LNCaP clone FGC (cell line): ENCODE measurements around the gene STIL.

Source experiments
- DNase-seq: peaks from one replicate; pipeline ENCODE4 v3.0.0-alpha.2; 2011; ENCODE audit warnings: low read depth
- H3K4me3 ChIP-seq: 2 replicates; pipeline ENCODE4 v1.5.1; 2011; ENCODE audit warnings: mild to moderate bottlenecking, low read depth, low read length, control low read depth
- TF ChIP-seq, protein P1 (sequence below): IDR thresholded peaks from 2 replicates; pipeline ENCODE4 v1.5.1; 2012; ENCODE audit warnings: mild to moderate bottlenecking; ENCODE audit not compliant: control insufficient read depth, insufficient read depth; ENCODE audit errors: extremely low read depth

The STIL gene

DNA sequence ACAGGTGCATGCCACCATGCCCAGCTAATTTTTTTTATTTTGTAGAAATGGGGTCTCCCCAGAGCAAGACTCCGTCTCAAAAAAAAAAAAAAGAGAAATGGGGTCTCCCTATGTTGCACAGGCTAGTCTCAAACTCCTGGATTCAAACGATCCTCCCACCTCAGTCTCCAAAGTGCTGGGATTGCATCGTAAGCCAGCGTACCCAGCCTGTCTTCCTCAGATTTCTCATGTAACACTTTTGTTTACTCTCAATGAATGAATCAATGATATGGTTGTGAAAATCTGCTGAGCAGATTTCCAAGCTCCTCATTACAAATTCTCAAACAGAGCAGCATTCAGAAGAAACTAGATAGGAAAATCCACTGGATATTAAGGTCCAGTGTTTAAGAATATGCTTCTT lies 26.3 kb upstream of the STIL start:
- TF ChIP-seq, protein P1, sequence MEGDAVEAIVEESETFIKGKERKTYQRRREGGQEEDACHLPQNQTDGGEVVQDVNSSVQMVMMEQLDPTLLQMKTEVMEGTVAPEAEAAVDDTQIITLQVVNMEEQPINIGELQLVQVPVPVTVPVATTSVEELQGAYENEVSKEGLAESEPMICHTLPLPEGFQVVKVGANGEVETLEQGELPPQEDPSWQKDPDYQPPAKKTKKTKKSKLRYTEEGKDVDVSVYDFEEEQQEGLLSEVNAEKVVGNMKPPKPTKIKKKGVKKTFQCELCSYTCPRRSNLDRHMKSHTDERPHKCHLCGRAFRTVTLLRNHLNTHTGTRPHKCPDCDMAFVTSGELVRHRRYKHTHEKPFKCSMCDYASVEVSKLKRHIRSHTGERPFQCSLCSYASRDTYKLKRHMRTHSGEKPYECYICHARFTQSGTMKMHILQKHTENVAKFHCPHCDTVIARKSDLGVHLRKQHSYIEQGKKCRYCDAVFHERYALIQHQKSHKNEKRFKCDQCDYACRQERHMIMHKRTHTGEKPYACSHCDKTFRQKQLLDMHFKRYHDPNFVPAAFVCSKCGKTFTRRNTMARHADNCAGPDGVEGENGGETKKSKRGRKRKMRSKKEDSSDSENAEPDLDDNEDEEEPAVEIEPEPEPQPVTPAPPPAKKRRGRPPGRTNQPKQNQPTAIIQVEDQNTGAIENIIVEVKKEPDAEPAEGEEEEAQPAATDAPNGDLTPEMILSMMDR: no peak

GRCh38 chr1:47338249-47339077 lies 24.5 kb upstream of the STIL start:
- no peak for DNase-seq
- no peak overlapping the region for H3K4me3 ChIP-seq
- TF ChIP-seq, protein P1: no peak

More for the DNA sequence above, 26.3 kb upstream of the STIL start:
- no peak for DNase-seq
- no peak overlapping the region for H3K4me3 ChIP-seq

DNA sequence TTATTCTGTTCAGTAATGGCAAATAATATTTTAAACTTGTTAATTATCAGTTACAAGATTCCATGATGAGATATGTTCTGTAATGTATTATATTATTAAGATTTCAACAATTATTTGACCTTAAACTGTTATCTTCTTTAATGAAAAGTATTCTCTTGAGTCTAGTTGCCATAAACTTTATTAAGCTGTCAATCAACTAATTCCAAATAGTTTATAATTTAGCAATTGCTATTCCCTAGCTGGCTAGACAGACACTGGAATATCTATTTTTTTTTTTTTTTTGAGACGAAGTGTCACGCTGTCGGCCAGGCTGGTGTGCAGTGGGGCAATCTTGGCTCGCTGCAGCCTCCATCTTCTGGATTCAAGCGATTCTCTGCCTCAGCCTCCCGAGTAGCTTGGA lies 23.4 kb upstream of the STIL start:
- no peak overlapping the region for H3K4me3 ChIP-seq
- TF ChIP-seq, protein P1: no peak
- DNase-seq: no peak

GRCh38 chr1:47334765-47335435 lies 21.0 kb upstream of the STIL start:
- TF ChIP-seq, protein P1: no peak
- DNase-seq: no peak
- H3K4me3 ChIP-seq: peak overlapping the region; percentile 90

GRCh38 chr1:47333922-47334764 lies 20.2 kb upstream of the STIL start:
- TF ChIP-seq, protein P1: peak; percentile 19; the same call in 1 of the 2 replicates
- peak overlapping the region; percentile 90 for H3K4me3 ChIP-seq
- no peak for DNase-seq

- peak within 1 kb of the TSS; percentile 90 for H3K4me3 ChIP-seq
- peak; percentile 70 for DNase-seq
- TF ChIP-seq, protein P1: peak; percentile 49
Observed at GRCh38 chr1:47333578-47333921, 19.6 kb upstream of the STIL start, which contains the start of gene CMPK1. CMPK1 (plus strand) TSS chr1:47333790; CDS start chr1:47333946, 156 bp downstream.
